Dendritic cell treated with granulocyte-macrophage colony-stimulating factor and Interleukin-4, amounts not matched to agents 40 ng/mL and 50 ng/mL, for 4 days (primary cell): ENCODE data around the gene KCND3.
A peak's percentile ranks its signal among the peaks of the same experiment; 100 is the strongest.

Experiments used
- H3K27ac Mint-ChIP-seq: one replicate; pipeline ENCODE4 v1.8.0; 2022; ENCODE audit warnings: mild to moderate bottlenecking, mixed read lengths
- H3K27me3 Mint-ChIP-seq: one replicate; pipeline ENCODE4 v1.8.0; 2022; ENCODE audit warnings: mild to moderate bottlenecking, mixed read lengths
- H3K36me3 Mint-ChIP-seq: one replicate; pipeline ENCODE4 v1.8.0; 2022; ENCODE audit warnings: low read depth, mixed read lengths
- H3K4me1 Mint-ChIP-seq: one replicate; pipeline ENCODE4 v1.8.0; 2022; ENCODE audit warnings: low read depth, mixed read lengths
- H3K4me3 Mint-ChIP-seq: one replicate; pipeline ENCODE4 v1.8.0; 2022; ENCODE audit warnings: mild to moderate bottlenecking, moderate library complexity, mixed read lengths
- H3K9me3 Mint-ChIP-seq: one replicate; pipeline ENCODE4 v1.8.0; 2022; ENCODE audit warnings: mixed read lengths
- intact Hi-C: fragments of 100-400 bp; cut with micrococcal nuclease; formaldehyde crosslinking; loops from one replicate; pipeline ENCODE4 v1.15.0; 2022

The KCND3 gene

GRCh38 chr1:111989531-111990025, at the start of gene KCND3:
Gene KCND3, minus strand, starts transcription at chr1:111989668.
- H3K27me3 Mint-ChIP-seq: peaks cover 72% of the 10 kb centered on the region
- H3K36me3 Mint-ChIP-seq: no peaks in the 10 kb centered on the region
- H3K4me1 Mint-ChIP-seq: peaks cover 6% of the 10 kb centered on the region
- H3K27ac Mint-ChIP-seq: no peak within 1 kb of the TSS
- intact Hi-C loops: no loop called here
- peak within 1 kb of the TSS; percentile 18 for H3K4me3 Mint-ChIP-seq
- H3K9me3 Mint-ChIP-seq: no peaks in the 10 kb centered on the region

- no peak overlapping the region for H3K27ac Mint-ChIP-seq
- H3K27me3 Mint-ChIP-seq: no peaks in the 10 kb centered on the region
- intact Hi-C loops: no loop called here
Measured at GRCh38 chr1:112034277-112034676, 44.8 kb upstream of the KCND3 start.

GRCh38 chr1:112033439-112034120, 44.1 kb upstream of the KCND3 start:
- no peaks in the 10 kb centered on the region for H3K4me1 Mint-ChIP-seq

More at GRCh38 chr1:112034277-112034676, 44.8 kb upstream of the KCND3 start:
- Mint-ChIP-seq H3K9me3 (no peaks in the 10 kb centered on the region), H3K4me3 (no peak overlapping the region), H3K4me1 (no peaks in the 10 kb centered on the region), H3K36me3 (no peaks in the 10 kb centered on the region)

GRCh38 chr1:112030157-112030556, 40.7 kb upstream of the KCND3 start:
- H3K27me3 Mint-ChIP-seq: peaks cover 3% of the 10 kb centered on the region
- H3K36me3 Mint-ChIP-seq: no peaks in the 10 kb centered on the region
- H3K4me3 Mint-ChIP-seq: no peak overlapping the region
- H3K9me3 Mint-ChIP-seq: no peaks in the 10 kb centered on the region
- no peak overlapping the region for H3K27ac Mint-ChIP-seq
- intact Hi-C loops: no loop called here
- H3K4me1 Mint-ChIP-seq: no peaks in the 10 kb centered on the region

More at GRCh38 chr1:112033439-112034120, 44.1 kb upstream of the KCND3 start:
- H3K27ac Mint-ChIP-seq: no peak overlapping the region
- H3K4me3 Mint-ChIP-seq: no peak overlapping the region
- H3K27me3 Mint-ChIP-seq: no peaks in the 10 kb centered on the region
- H3K9me3 Mint-ChIP-seq: no peaks in the 10 kb centered on the region
- intact Hi-C loops: no loop called here
- H3K36me3 Mint-ChIP-seq: no peaks in the 10 kb centered on the region

GRCh38 chr1:112027696-112028095, 38.2 kb upstream of the KCND3 start:
- intact Hi-C loops: no loop called here
- peaks cover 3% of the 10 kb centered on the region for H3K27me3 Mint-ChIP-seq
- H3K36me3 Mint-ChIP-seq: no peaks in the 10 kb centered on the region
- no peaks in the 10 kb centered on the region for H3K9me3 Mint-ChIP-seq
- H3K27ac Mint-ChIP-seq: no peak overlapping the region
- no peak overlapping the region for H3K4me3 Mint-ChIP-seq
- no peaks in the 10 kb centered on the region for H3K4me1 Mint-ChIP-seq

GRCh38 chr1:112026501-112026900, 37.0 kb upstream of the KCND3 start:
- peaks cover 3% of the 10 kb centered on the region for H3K27me3 Mint-ChIP-seq

GRCh38 chr1:112026016-112026415, 36.5 kb upstream of the KCND3 start:
- Mint-ChIP-seq H3K27ac (no peak overlapping the region), H3K36me3 (no peaks in the 10 kb centered on the region), H3K4me1 (no peaks in the 10 kb centered on the region), H3K9me3 (no peaks in the 10 kb centered on the region), H3K27me3 (peaks cover 3% of the 10 kb centered on the region), H3K4me3 (no peak overlapping the region)
- intact Hi-C loops: no loop called here

More at GRCh38 chr1:112026501-112026900, 37.0 kb upstream of the KCND3 start:
- no peaks in the 10 kb centered on the region for H3K4me1 Mint-ChIP-seq
- no peak overlapping the region for H3K4me3 Mint-ChIP-seq
- intact Hi-C loops: no loop called here
- H3K36me3 Mint-ChIP-seq: no peaks in the 10 kb centered on the region
- no peaks in the 10 kb centered on the region for H3K9me3 Mint-ChIP-seq
- H3K27ac Mint-ChIP-seq: no peak overlapping the region

- H3K27me3 Mint-ChIP-seq: peaks cover 4% of the 10 kb centered on the region
- intact Hi-C loops: no loop called here
- no peaks in the 10 kb centered on the region for H3K36me3 Mint-ChIP-seq
- no peaks in the 10 kb centered on the region for H3K9me3 Mint-ChIP-seq
- no peak overlapping the region for H3K4me3 Mint-ChIP-seq
- H3K27ac Mint-ChIP-seq: no peak overlapping the region
- H3K4me1 Mint-ChIP-seq: no peaks in the 10 kb centered on the region
Measured at GRCh38 chr1:112021263-112021662, 31.8 kb upstream of the KCND3 start.

GRCh38 chr1:112017183-112017582, 27.7 kb upstream of the KCND3 start:
- H3K4me3 Mint-ChIP-seq: no peak overlapping the region

GRCh38 chr1:112012823-112013222, 23.4 kb upstream of the KCND3 start:
- Mint-ChIP-seq H3K27ac (no peak overlapping the region), H3K9me3 (no peaks in the 10 kb centered on the region), H3K4me3 (no peak overlapping the region), H3K4me1 (no peaks in the 10 kb centered on the region), H3K27me3 (peaks cover 4% of the 10 kb centered on the region), H3K36me3 (no peaks in the 10 kb centered on the region)
- intact Hi-C loops: no loop called here

More at GRCh38 chr1:112017183-112017582, 27.7 kb upstream of the KCND3 start:
- H3K36me3 Mint-ChIP-seq: no peaks in the 10 kb centered on the region
- intact Hi-C loops: no loop called here
- peaks cover 6% of the 10 kb centered on the region for H3K27me3 Mint-ChIP-seq
- no peaks in the 10 kb centered on the region for H3K9me3 Mint-ChIP-seq
- H3K27ac Mint-ChIP-seq: no peak overlapping the region
- H3K4me1 Mint-ChIP-seq: no peaks in the 10 kb centered on the region

GRCh38 chr1:112011202-112011601, 21.7 kb upstream of the KCND3 start:
- no peaks in the 10 kb centered on the region for H3K4me1 Mint-ChIP-seq
- H3K27ac Mint-ChIP-seq: no peak overlapping the region

GRCh38 chr1:112007169-112007568, 17.7 kb upstream of the KCND3 start:
- Mint-ChIP-seq H3K4me1 (no peaks in the 10 kb centered on the region), H3K27me3 (peaks cover 3% of the 10 kb centered on the region), H3K4me3 (no peak overlapping the region), H3K36me3 (no peaks in the 10 kb centered on the region), H3K27ac (no peak overlapping the region), H3K9me3 (no peaks in the 10 kb centered on the region)
- intact Hi-C loops: no loop called here

More at GRCh38 chr1:112011202-112011601, 21.7 kb upstream of the KCND3 start:
- H3K27me3 Mint-ChIP-seq: peaks cover 4% of the 10 kb centered on the region
- H3K4me3 Mint-ChIP-seq: no peak overlapping the region
- intact Hi-C loops: no loop called here
- H3K36me3 Mint-ChIP-seq: no peaks in the 10 kb centered on the region
- no peaks in the 10 kb centered on the region for H3K9me3 Mint-ChIP-seq

- H3K27ac Mint-ChIP-seq: no peak overlapping the region
- H3K4me1 Mint-ChIP-seq: no peaks in the 10 kb centered on the region
- H3K36me3 Mint-ChIP-seq: no peaks in the 10 kb centered on the region
Measured at GRCh38 chr1:112006416-112007025, 17.1 kb upstream of the KCND3 start.

GRCh38 chr1:112004076-112004475, 14.6 kb upstream of the KCND3 start:
- peaks cover 9% of the 10 kb centered on the region for H3K27me3 Mint-ChIP-seq
- no peaks in the 10 kb centered on the region for H3K4me1 Mint-ChIP-seq
- no peaks in the 10 kb centered on the region for H3K9me3 Mint-ChIP-seq
- H3K4me3 Mint-ChIP-seq: no peak overlapping the region
- H3K27ac Mint-ChIP-seq: no peak overlapping the region
- intact Hi-C loops: no loop called here
- no peaks in the 10 kb centered on the region for H3K36me3 Mint-ChIP-seq

More at GRCh38 chr1:112006416-112007025, 17.1 kb upstream of the KCND3 start:
- H3K9me3 Mint-ChIP-seq: no peaks in the 10 kb centered on the region
- H3K27me3 Mint-ChIP-seq: peaks cover 5% of the 10 kb centered on the region
- intact Hi-C loops: no loop called here
- no peak overlapping the region for H3K4me3 Mint-ChIP-seq
